HEK293 (cell line): ENCODE results near the gene NDOR1.

Source experiments
- CTCF ChIA-PET: fragments of 350-600 bp; formaldehyde crosslinking; extraction: SDS; loops from one replicate; lab custom pipeline; 2021; ENCODE audit warnings: antibody characterized with exemption; lab: Yijun Ruan, JAX
- POLR2A ChIA-PET: fragments of 300-600 bp; formaldehyde crosslinking; extraction: SDS; loops from one replicate; lab custom pipeline; 2020; ENCODE audit warnings: antibody characterized with exemption, inconsistent platforms; lab: Yijun Ruan, JAX
- H3K27ac ChIP-seq: fragments of 200-500 bp; sonication (Bioruptor generic); 2 replicates; pipeline ENCODE4 v1.5.1; 2014; ENCODE audit warnings: low read depth, low read length, control low read depth, inconsistent platforms; ENCODE audit errors: extremely low read depth
- H3K36me3 ChIP-seq, 2 experiments: fragments of 200-500 bp in 1 of 2; sonication (Bioruptor generic) in 1 of 2; 1 replicate in 1 of 2; 2 replicates in 1 of 2; pipeline ENCODE4 v1.5.1; 2014 to 2017; ENCODE audit warnings: inconsistent platforms in 2 of 2, low read length in 2 of 2; ENCODE audit not compliant: control insufficient read depth in 2 of 2, insufficient read depth in 1 of 2
- H3K4me1 ChIP-seq: fragments of 200-500 bp; sonication (Bioruptor generic); 2 replicates; pipeline ENCODE4 v1.5.1; 2014; ENCODE audit warnings: mild to moderate bottlenecking, low read length, inconsistent platforms; ENCODE audit not compliant: control insufficient read depth, insufficient read depth
- H3K4me3 ChIP-seq: 2 replicates; pipeline ENCODE4 v1.5.1; 2011; ENCODE audit warnings: low read depth, mild to moderate bottlenecking, control low read depth, low read length, moderate library complexity
- H3K9me3 ChIP-seq: fragments of 200-500 bp; sonication (Bioruptor generic); 2 replicates; pipeline ENCODE4 v1.5.1; 2014; ENCODE audit warnings: low read depth, low read length, inconsistent platforms; ENCODE audit not compliant: control insufficient read depth, insufficient read depth
- BCL11A ChIP-seq: fragments of 450-650 bp; formaldehyde crosslinking; IDR thresholded peaks from 2 replicates; pipeline ENCODE4 v1.5.1; 2016; ENCODE audit warnings: low read depth, missing biosample characterization, missing genetic modification characterization
- BCL11B ChIP-seq: fragments of 450-650 bp; formaldehyde crosslinking; IDR thresholded peaks from 2 replicates; pipeline ENCODE4 v1.5.1; 2016; ENCODE audit warnings: low read depth, missing biosample characterization, missing genetic modification characterization
- EGR2 ChIP-seq: fragments of 450-650 bp; formaldehyde crosslinking; IDR thresholded peaks from 2 replicates; pipeline ENCODE4 v1.5.1; 2016; ENCODE audit warnings: low read depth, missing biosample characterization, missing genetic modification characterization
- GLIS1 ChIP-seq: fragments of 450-650 bp; formaldehyde crosslinking; IDR thresholded peaks from 2 replicates; pipeline ENCODE4 v1.5.1; 2016; ENCODE audit warnings: missing biosample characterization, missing genetic modification characterization
- HIC1 ChIP-seq: fragments of 450-650 bp; formaldehyde crosslinking; IDR thresholded peaks from 2 replicates; pipeline ENCODE4 v1.5.1; 2016; ENCODE audit warnings: missing biosample characterization, missing genetic modification characterization
- KLF17 ChIP-seq: fragments of 450-650 bp; formaldehyde crosslinking; IDR thresholded peaks from 2 replicates; pipeline ENCODE4 v1.5.1; 2016; ENCODE audit warnings: missing biosample characterization, missing genetic modification characterization
- KLF7 ChIP-seq: fragments of 450-650 bp; formaldehyde crosslinking; IDR thresholded peaks from 2 replicates; pipeline ENCODE4 v1.5.1; 2016; ENCODE audit warnings: missing biosample characterization, missing genetic modification characterization, borderline replicate concordance
- KLF8 ChIP-seq: fragments of 450-650 bp; formaldehyde crosslinking; IDR thresholded peaks from 2 replicates; pipeline ENCODE4 v1.5.1; 2016; ENCODE audit warnings: missing biosample characterization, missing genetic modification characterization
- PATZ1 ChIP-seq: fragments of 450-650 bp; formaldehyde crosslinking; IDR thresholded peaks from 2 replicates; pipeline ENCODE4 v1.5.1; 2016; ENCODE audit warnings: missing biosample characterization, missing genetic modification characterization
- PRDM6 ChIP-seq: fragments of 450-650 bp; formaldehyde crosslinking; IDR thresholded peaks from 2 replicates; pipeline ENCODE4 v1.5.1; 2017; ENCODE audit warnings: missing biosample characterization, missing genetic modification characterization
- SCRT1 ChIP-seq: fragments of 450-650 bp; formaldehyde crosslinking; IDR thresholded peaks from 2 replicates; pipeline ENCODE4 v1.5.1; 2016; ENCODE audit warnings: missing biosample characterization, missing genetic modification characterization, borderline replicate concordance
- SCRT2 ChIP-seq: fragments of 450-650 bp; formaldehyde crosslinking; IDR thresholded peaks from 2 replicates; pipeline ENCODE4 v1.5.1; 2016; ENCODE audit warnings: missing biosample characterization, missing genetic modification characterization
- SP2 ChIP-seq: fragments of 450-650 bp; formaldehyde crosslinking; IDR thresholded peaks from 2 replicates; pipeline ENCODE4 v1.5.1; 2016; ENCODE audit warnings: missing biosample characterization, missing genetic modification characterization
- WT1 ChIP-seq: fragments of 450-650 bp; formaldehyde crosslinking; IDR thresholded peaks from 2 replicates; pipeline ENCODE4 v1.5.1; 2016; ENCODE audit warnings: missing biosample characterization, missing genetic modification characterization
- ZBTB48 ChIP-seq: fragments of 450-650 bp; formaldehyde crosslinking; IDR thresholded peaks from 2 replicates; pipeline ENCODE4 v1.5.1; 2016; ENCODE audit warnings: missing biosample characterization, missing genetic modification characterization
- ZBTB7A ChIP-seq: fragments of 450-650 bp; formaldehyde crosslinking; IDR thresholded peaks from 2 replicates; pipeline ENCODE4 v1.5.1; 2016; ENCODE audit warnings: low read depth, missing biosample characterization, missing genetic modification characterization
- ZBTB8A ChIP-seq: fragments of 450-650 bp; formaldehyde crosslinking; IDR thresholded peaks from 2 replicates; pipeline ENCODE4 v1.5.1; 2016; ENCODE audit warnings: missing biosample characterization, missing genetic modification characterization
- ZEB2 ChIP-seq: fragments of 450-650 bp; formaldehyde crosslinking; IDR thresholded peaks from 2 replicates; pipeline ENCODE4 v1.5.1; 2016; ENCODE audit warnings: missing biosample characterization, missing genetic modification characterization
- ZIC2 ChIP-seq: fragments of 450-650 bp; formaldehyde crosslinking; IDR thresholded peaks from 2 replicates; pipeline ENCODE4 v1.5.1; 2016; ENCODE audit warnings: missing biosample characterization, missing genetic modification characterization
- ZNF274 ChIP-seq, 2 experiments: fragments of 200-500 bp in 1 of 2; fragments of 450-650 bp in 1 of 2; sonication (Bioruptor generic) in 1 of 2; formaldehyde crosslinking in 1 of 2; IDR thresholded peaks; 2 replicates each; pipeline versions ENCODE4 v1.5.1 to v1.6.1; 2014 to 2016; ENCODE audit warnings: borderline replicate concordance in 1 of 2, inconsistent platforms in 1 of 2, low read length in 1 of 2, missing biosample characterization in 1 of 2, missing genetic modification characterization in 1 of 2
- ZNF311 ChIP-seq: fragments of 450-650 bp; formaldehyde crosslinking; IDR thresholded peaks from 2 replicates; pipeline ENCODE4 v1.5.1; 2017; ENCODE audit warnings: missing biosample characterization, missing genetic modification characterization, borderline replicate concordance
- ZNF366 ChIP-seq: fragments of 450-650 bp; formaldehyde crosslinking; conservative IDR thresholded peaks from 2 replicates; pipeline ENCODE4 v1.5.1; 2016; ENCODE audit warnings: missing biosample characterization, missing genetic modification characterization
- ZNF37A ChIP-seq: fragments of 450-650 bp; IDR thresholded peaks from 2 replicates; pipeline ENCODE4 v1.5.1; 2018; ENCODE audit warnings: missing biosample characterization, missing genetic modification characterization
- ZNF423 ChIP-seq: fragments of 450-650 bp; formaldehyde crosslinking; IDR thresholded peaks from 2 replicates; pipeline ENCODE4 v1.5.1; 2016; ENCODE audit warnings: missing biosample characterization, missing genetic modification characterization
- ZNF548 ChIP-seq: fragments of 450-650 bp; formaldehyde crosslinking; IDR thresholded peaks from 2 replicates; pipeline ENCODE4 v1.5.1; 2016; ENCODE audit warnings: missing biosample characterization, missing genetic modification characterization
- ZNF843 ChIP-seq: fragments of 450-650 bp; formaldehyde crosslinking; IDR thresholded peaks from 2 replicates; pipeline ENCODE4 v1.5.1; 2016; ENCODE audit warnings: missing biosample characterization, missing genetic modification characterization

NDOR1 gene

GRCh38 chr9:137195525-137196220 is 9.8 kb upstream of the NDOR1 start:
- TF ChIP-seq SCRT2 (tag by site-specific recombination) (peak; percentile 74), ZBTB7A (tag by site-specific recombination) (peak; percentile 50), KLF7 (tag by site-specific recombination) (peak; percentile 51; the same call in 1 of the 2 replicates), ZBTB48 (peak; percentile 51; the same call in 1 of the 2 replicates), ZNF311 (tag by site-specific recombination) (no peak), SCRT1 (tag by site-specific recombination) (0 out of 2 replicates have a peak, but pooled peaks have one; percentile 22), WT1 (tag by site-specific recombination) (0 out of 2 replicates have a peak, but pooled peaks have one; percentile 16), ZNF423 (tag by site-specific recombination) (peak; percentile 86; the same call in 1 of the 2 replicates), ZNF37A (tag by site-specific recombination) (no peak), PRDM6 (no peak), BCL11A (tag by site-specific recombination) (0 out of 2 replicates have a peak, but pooled peaks have one; percentile 25), KLF8 (tag by site-specific recombination) (peak; percentile 59; the same call in 1 of the 2 replicates), EGR2 (tag by site-specific recombination) (peak; percentile 35; the same call in 1 of the 2 replicates), ZBTB8A (tag by site-specific recombination) (peak; percentile 39; the same call in 1 of the 2 replicates), ZEB2 (tag by site-specific recombination) (peak; percentile 63), ZNF366 (tag by site-specific recombination) (peak; percentile 35; the same call in 1 of the 2 replicates), SP2 (no peak), PATZ1 (tag by site-specific recombination) (peak; percentile 64), ZNF274 (IDR thresholded peaks at IDR 0.05; ENCODE audit: low read length) (no peak), ZNF274 (tag by site-specific recombination; IDR thresholded peaks at IDR 0.05; ENCODE audit: borderline replicate concordance) (no peak), ZNF548 (no peak), KLF17 (tag by site-specific recombination) (peak; percentile 46; the same call in 1 of the 2 replicates), BCL11B (peak; percentile 66; the same call in 1 of the 2 replicates), HIC1 (tag by site-specific recombination) (peak; percentile 28; the same call in 1 of the 2 replicates), ZNF843 (tag by site-specific recombination) (no peak), GLIS1 (tag by site-specific recombination) (peak; percentile 45), ZIC2 (tag by site-specific recombination) (peak; percentile 77)
- TF ChIP-seq, all 188 proteins: peak for 19
- ChIA-PET POLR2A (interaction anchor here (0.6 to 3.1 kb wide), 7 partner anchors 21 to 66 kb away, joined by 3 to 18 read pairs (median 4); partner anchors contain the start of gene TUBB4B), CTCF (interaction anchor here (0.6 to 1.9 kb wide), 11 partner anchors 11 to 441 kb away, joined by 3 to 10 read pairs (median 3); partner anchors contain the start of gene RNF224)
- H3K9me3 ChIP-seq: no peaks in the 10 kb centered on the region
- peaks cover 0 to 20% of the 10 kb centered on the region in 2 experiments; a peak in 1 of 3 replicates for H3K36me3 ChIP-seq
- H3K27ac ChIP-seq: no peak overlapping the region
- no peak overlapping the region for H3K4me3 ChIP-seq
- peaks cover 5% of the 10 kb centered on the region; the same call in 1 of the 2 replicates for H3K4me1 ChIP-seq
